ENCODE results near the gene ARF1. TPM values are rescaled to one million over a fixed set of nuclear protein-coding genes. Genes with fewer than 3 reads are reported as not detected.

Gene ARF1
- total RNA-seq, 2 donors from 2014 or later: 366 to 375 TPM

- TF ChIP-seq, protein P1, sequence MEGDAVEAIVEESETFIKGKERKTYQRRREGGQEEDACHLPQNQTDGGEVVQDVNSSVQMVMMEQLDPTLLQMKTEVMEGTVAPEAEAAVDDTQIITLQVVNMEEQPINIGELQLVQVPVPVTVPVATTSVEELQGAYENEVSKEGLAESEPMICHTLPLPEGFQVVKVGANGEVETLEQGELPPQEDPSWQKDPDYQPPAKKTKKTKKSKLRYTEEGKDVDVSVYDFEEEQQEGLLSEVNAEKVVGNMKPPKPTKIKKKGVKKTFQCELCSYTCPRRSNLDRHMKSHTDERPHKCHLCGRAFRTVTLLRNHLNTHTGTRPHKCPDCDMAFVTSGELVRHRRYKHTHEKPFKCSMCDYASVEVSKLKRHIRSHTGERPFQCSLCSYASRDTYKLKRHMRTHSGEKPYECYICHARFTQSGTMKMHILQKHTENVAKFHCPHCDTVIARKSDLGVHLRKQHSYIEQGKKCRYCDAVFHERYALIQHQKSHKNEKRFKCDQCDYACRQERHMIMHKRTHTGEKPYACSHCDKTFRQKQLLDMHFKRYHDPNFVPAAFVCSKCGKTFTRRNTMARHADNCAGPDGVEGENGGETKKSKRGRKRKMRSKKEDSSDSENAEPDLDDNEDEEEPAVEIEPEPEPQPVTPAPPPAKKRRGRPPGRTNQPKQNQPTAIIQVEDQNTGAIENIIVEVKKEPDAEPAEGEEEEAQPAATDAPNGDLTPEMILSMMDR (IDR thresholded peaks at IDR 0.05): no peak
- Histone ChIP-seq H3K4me3 (no peak overlapping the region), H3K27ac (no peak overlapping the region), H3K36me3 (no peaks in the 10 kb centered on the region), H3K27me3 (replicated peaks; ENCODE audit: insufficient read depth) (no peaks in the 10 kb centered on the region), H3K9me3 (no peaks in the 10 kb centered on the region), H3K4me1 (ENCODE audit: control insufficient read depth in 1 of 2, low read depth in 2 of 2) (peaks cover 10 to 23% of the 10 kb centered on the region in 2 donors)
- ATAC-seq (ENCODE audit: insufficient number of reproducible peaks, low FRiP score, low read depth) (no peak), DNase-seq (ENCODE audit: low spot score) (no peak)
Observed at GRCh38 chr1:228079601-228080263, 2.8 kb upstream of the ARF1 start.

- ATAC-seq (ENCODE audit: insufficient number of reproducible peaks, low FRiP score, low read depth) (no peak), DNase-seq (ENCODE audit: low spot score) (no peak)
- Histone ChIP-seq H3K4me1 (ENCODE audit: control insufficient read depth in 1 of 2, low read depth in 2 of 2) (peaks cover 24 to 37% of the 10 kb centered on the region in 2 donors), H3K27me3 (replicated peaks; ENCODE audit: insufficient read depth) (no peaks in the 10 kb centered on the region), H3K4me3 (peak overlapping the region; percentile 99), H3K9me3 (no peaks in the 10 kb centered on the region), H3K36me3 (no peaks in the 10 kb centered on the region), H3K27ac (no peak overlapping the region)
- TF ChIP-seq, protein P1 (IDR thresholded peaks at IDR 0.05): no peak
Observed at GRCh38 chr1:228081144-228081543, 1.4 kb upstream of the ARF1 start.

GRCh38 chr1:228081578-228082213 lies 812 bp upstream of the ARF1 start:
- H3K27me3 ChIP-seq (replicated peaks; ENCODE audit: insufficient read depth): no peaks in the 10 kb centered on the region
- H3K36me3 ChIP-seq: no peaks in the 10 kb centered on the region
- DNase-seq (ENCODE audit: low spot score): no peak
- peak overlapping the region in 1 of 2 donors; percentile 99 for H3K27ac ChIP-seq
- H3K4me3 ChIP-seq: peak overlapping the region; percentile 99
- no peak for ATAC-seq (ENCODE audit: insufficient number of reproducible peaks, low FRiP score, low read depth)
- TF ChIP-seq, protein P1 (IDR thresholded peaks at IDR 0.05): no peak
- peaks cover 29 to 42% of the 10 kb centered on the region in 2 donors for H3K4me1 ChIP-seq (ENCODE audit: control insufficient read depth in 1 of 2, low read depth in 2 of 2)
- no peaks in the 10 kb centered on the region for H3K9me3 ChIP-seq

- Histone ChIP-seq H3K36me3 (no peaks in the 10 kb centered on the region), H3K27ac (peak overlapping the region; percentile 97 to 99), H3K4me1 (ENCODE audit: control insufficient read depth in 1 of 2, low read depth in 2 of 2) (peaks cover 44 to 57% of the 10 kb centered on the region in 2 donors), H3K27me3 (replicated peaks; ENCODE audit: insufficient read depth) (no peaks in the 10 kb centered on the region), H3K9me3 (no peaks in the 10 kb centered on the region), H3K4me3 (peak overlapping the region; percentile 99)
- TF ChIP-seq, protein P1 (IDR thresholded peaks at IDR 0.05): no peak
- DNase-seq (ENCODE audit: low spot score) (no peak), ATAC-seq (ENCODE audit: insufficient number of reproducible peaks, low FRiP score, low read depth) (peak; percentile 15)
Observed at GRCh38 chr1:228082918-228083870, 686 bp downstream of the ARF1 start.

GRCh38 chr1:228083871-228084278 lies 1.4 kb downstream of the ARF1 start:
- DNase-seq (ENCODE audit: low spot score) (no peak), ATAC-seq (ENCODE audit: insufficient number of reproducible peaks, low FRiP score, low read depth) (no peak)
- no peaks in the 10 kb centered on the region for H3K9me3 ChIP-seq
- peaks cover 51 to 64% of the 10 kb centered on the region in 2 donors for H3K4me1 ChIP-seq (ENCODE audit: control insufficient read depth in 1 of 2, low read depth in 2 of 2)
- peak overlapping the region; percentile 97 to 99 for H3K27ac ChIP-seq
- peak overlapping the region; percentile 99 for H3K4me3 ChIP-seq
- H3K36me3 ChIP-seq: no peaks in the 10 kb centered on the region
- TF ChIP-seq, protein P1 (IDR thresholded peaks at IDR 0.05): no peak
- no peaks in the 10 kb centered on the region for H3K27me3 ChIP-seq (replicated peaks; ENCODE audit: insufficient read depth)
